HG02943 (cell line): ENCODE data around the gene TRPC4AP.

Source experiments
- ATAC-seq: cut with Tn5 transposase; IDR thresholded peaks from one replicate; pipeline ENCODE4 v1.9.1; 2021; ENCODE audit warnings: mild to moderate bottlenecking, low read depth, moderate library complexity; ENCODE audit not compliant: unreplicated experiment

TRPC4AP gene

DNA sequence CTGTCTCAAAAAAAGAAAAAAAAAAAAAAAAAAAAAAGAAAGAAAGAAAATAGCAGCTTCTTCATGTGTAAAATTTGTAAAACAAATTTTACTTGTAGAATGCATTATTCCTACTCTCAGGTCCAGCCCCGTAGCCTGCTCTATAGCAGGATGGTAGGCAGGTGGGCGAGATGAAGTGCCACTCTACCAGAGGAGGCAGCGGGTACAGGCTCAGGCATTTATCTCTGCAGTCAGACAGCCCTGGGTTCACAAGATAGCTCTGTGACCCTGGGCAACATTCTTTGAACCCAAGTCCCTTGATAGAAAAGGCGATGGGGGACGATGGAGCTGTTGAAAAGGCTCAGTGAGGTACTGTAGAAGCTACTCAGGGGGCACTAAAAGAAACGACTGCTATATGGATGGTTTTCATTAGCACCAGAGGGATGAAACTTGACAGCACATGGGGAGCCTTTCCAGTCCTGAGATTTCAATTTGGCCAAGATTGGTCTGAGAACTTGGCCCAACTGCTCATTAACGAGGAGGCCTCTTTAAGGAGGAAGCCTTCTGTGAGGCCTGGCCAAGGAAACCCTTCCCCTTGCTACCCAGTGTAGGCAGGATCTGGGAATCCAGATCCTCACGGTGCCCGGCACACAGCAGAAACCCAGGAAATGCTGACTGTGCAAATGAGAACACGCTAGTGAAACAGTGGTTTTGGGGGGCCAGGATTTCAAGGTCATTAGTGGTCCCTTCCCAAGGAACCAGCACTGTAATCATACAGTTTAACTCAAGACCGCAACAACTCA, 73.8 kb downstream of the TRPC4AP start:
- ATAC-seq = no peak

DNA sequence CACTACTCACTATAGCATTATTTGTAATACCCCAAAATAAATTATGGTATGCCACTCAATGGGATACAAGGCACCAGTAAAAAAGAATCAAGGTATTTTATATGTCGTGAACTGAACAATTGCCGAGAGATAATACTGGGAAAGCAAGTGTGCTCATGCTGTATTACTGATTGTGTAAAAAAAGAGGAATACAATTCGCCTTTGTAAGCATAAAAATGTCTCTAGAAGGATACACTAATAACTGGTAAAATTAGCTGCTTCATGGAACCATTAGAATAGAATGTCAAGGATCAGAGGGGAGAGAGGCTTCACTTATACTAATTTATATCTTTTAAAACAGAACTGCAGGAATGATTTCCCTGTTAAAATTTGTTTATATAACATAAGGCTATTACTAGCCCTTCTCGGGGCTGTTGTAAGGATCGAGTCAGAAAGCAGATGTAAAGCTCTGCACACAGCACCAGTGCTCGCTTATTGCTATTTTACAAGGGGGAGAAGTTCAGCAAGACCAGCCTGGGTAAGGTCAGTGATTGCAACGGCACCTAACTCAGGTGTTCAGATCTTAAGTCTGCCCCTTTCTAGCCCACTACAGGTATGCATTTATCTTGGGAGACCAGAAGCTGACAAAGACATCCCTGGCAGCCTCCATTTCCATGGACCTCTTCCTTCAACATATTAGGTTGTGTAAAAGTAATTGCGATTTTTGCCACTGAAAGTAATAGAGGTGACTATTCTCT, 75.3 kb downstream of the TRPC4AP start:
- no peak for ATAC-seq

DNA sequence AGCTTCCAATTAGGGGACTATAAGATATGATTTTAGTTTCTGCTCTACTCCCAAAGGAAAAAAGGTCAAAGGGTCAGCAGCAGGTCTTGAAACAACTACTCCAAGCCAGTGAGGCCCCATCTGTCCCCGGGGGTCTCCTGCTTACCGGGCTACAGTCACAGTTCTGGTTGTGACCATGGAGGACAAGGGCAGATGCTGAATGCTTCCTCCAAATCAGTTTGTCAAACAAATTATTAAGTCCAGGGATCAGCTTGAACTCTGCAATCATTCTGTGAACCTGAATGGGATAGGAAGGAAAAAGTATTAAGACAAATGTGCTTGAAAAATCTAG, 76.8 kb downstream of the TRPC4AP start:
- ATAC-seq = no peak

GRCh38 chr20:35014537-35014936, 78.1 kb downstream of the TRPC4AP start:
- ATAC-seq = no peak

- ATAC-seq = no peak
Measured at GRCh38 chr20:35013421-35014411, 78.9 kb downstream of the TRPC4AP start.

GRCh38 chr20:35012227-35013069, 80.2 kb downstream of the TRPC4AP start:
- ATAC-seq = no peak

DNA sequence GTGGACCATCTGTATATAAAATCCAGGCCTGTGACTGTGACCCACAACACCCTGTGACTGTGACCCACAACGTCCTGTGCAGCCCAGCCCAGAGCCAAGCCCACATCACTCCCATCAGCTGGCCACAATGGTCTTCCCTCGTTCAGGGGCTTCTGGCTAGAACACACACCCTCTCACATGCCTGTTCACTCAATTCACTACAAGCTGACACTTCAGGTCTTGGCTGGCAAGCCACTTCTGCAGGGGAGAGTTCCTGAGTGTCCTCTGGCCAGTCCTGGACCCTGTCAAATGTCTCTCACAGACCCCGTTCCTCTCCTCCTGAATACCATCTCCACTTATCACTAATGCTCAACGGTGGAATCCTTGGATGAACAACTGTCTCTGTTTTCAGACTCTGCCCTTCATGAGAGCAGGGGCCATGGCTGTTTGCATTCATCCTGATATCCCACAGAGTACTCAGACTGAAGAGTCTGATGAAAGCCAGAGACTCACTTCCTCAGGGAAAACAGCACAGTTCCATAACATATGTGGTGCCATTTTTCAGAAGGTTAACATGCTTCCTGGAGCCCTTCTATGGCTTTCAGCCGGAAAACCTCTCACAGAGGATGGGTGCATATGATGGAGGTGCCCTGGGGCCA, 80.9 kb downstream of the TRPC4AP start:
- ATAC-seq = no peak

GRCh38 chr20:35010405-35011192, 82.0 kb downstream of the TRPC4AP start:
- ATAC-seq = no peak

GRCh38 chr20:35009665-35010328, 82.8 kb downstream of the TRPC4AP start:
- ATAC-seq = no peak

- no peak for ATAC-seq
Measured at GRCh38 chr20:35008411-35009342, 83.9 kb downstream of the TRPC4AP start.

- no peak for ATAC-seq
Measured at GRCh38 chr20:35007891-35008290, 84.7 kb downstream of the TRPC4AP start.

DNA sequence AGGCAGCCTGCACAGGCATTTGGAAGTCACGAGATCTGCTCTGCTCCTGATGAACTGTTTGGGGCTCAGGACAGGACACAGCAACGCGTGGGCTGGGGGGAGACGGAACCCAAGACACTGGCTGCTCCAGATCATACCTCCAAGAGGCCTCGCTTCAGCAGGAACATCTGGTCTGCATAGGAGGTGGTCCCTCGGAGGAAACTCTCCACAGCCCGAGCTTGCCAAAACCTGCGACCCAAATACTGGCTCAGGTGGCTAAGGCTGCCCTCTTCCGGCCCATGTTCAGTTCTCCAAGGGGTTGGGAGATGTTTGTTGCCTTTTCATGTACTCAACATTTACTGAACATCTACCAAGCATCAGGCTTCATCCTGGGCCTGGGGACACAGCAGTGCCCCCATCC, 85.2 kb downstream of the TRPC4AP start:
- no peak for ATAC-seq

DNA sequence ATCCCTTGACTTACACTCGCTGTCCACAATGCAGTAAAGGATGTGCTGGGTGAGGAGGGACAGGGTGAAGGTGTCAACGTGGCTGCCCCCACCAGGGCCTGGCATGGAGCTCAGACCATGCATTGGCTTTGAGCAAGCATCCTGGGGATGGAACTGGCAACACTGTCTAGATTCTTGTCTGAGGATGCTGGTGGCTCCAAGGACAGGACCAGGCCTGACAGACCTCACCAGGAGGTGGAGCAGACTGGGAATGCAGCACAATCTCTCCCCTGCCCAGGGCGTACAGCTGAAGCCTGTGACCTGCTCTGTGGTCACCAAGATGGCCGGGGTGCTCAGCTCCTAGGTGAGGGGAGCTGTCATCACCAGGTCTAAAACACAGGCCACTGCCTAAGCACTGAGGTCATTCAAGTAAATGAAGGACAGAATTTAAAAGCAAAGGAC, 86.1 kb downstream of the TRPC4AP start:
- ATAC-seq = no peak

DNA sequence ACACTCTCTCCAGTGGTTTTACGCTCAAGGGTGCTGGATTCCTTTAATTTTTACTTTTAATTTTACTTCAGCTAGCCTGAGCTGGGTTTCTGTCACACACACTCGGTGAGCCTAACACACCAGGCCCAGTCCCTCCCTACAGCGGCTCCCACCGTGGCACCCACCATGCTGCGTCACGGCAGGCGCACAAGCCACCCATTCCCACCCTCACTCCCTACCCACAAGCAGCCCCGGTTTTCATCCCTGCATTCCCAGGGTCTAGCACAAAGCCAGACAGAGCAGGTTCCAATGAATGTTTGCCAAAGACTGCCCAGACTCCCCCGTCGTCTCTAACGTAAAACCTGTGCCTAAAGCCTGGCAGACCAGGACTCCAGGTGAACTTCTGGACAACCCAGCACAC, 86.6 kb downstream of the TRPC4AP start:
- no peak for ATAC-seq

DNA sequence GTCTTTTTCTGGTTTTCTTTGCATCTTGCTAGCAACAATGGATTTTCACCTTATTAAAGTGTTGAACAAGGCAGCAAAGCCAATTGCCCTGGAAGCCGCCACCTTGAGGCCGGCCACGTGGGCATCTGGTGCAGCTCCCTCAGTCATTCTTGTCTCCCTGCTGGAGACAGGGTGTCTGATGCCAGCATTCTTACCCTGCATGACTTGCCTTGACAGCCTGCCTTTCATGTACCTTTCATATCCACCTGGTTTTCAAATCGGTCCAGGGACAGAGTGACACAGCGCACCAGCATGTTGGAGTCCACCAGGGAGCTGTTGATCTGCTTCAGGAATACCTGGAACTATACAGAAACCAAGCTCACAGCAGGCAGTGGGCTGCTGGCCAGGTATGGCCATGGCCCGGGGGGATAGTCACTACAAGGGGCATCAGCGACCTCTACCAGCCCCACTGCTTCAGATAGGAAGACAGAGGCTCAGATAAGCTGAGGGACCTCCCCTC, 87.1 kb downstream of the TRPC4AP start:
- no peak for ATAC-seq

- no peak for ATAC-seq
Measured at GRCh38 chr20:35004749-35005462, 87.7 kb downstream of the TRPC4AP start.
